GM23338 (cell line): ENCODE measurements around the gene NFIC. TPM values are rescaled to one million over a fixed set of nuclear protein-coding genes. Genes with fewer than 3 reads are reported as not detected.
A peak's percentile ranks its signal among the peaks of the same experiment; 100 is the strongest.
"Not testable (repeated sequence)": the region's sequence is repeated elsewhere in the genome, so short reads cannot be mapped to it uniquely, and the experiment has no call there.

Experiments used
- ATAC-seq: fragments of 200-7000 bp; cut with Tn5 transposase; 3 replicates; pipeline ENCODE4 v1.9.1; 2020
- DNase-seq: peaks from one replicate; pipeline ENCODE4 v3.0.0-alpha.2; 2015; ENCODE audit warnings: low spot score
- H2AFZ ChIP-seq: fragments of 200-600 bp; sonication (generic); 2 replicates; pipeline ENCODE4 v1.8.0; 2016; ENCODE audit warnings: antibody characterized with exemption, mild to moderate bottlenecking, moderate library complexity
- H3F3A ChIP-seq: fragments of 200-600 bp; sonication (generic); replicated peaks from 2 replicates; pipeline ENCODE4 v1.8.0; 2017; ENCODE audit warnings: antibody characterized with exemption, mixed run types, low read depth
- H3K27ac ChIP-seq: fragments of 200-600 bp; sonication (generic); 2 replicates; pipeline ENCODE4 v1.6.1; 2016; ENCODE audit warnings: low read depth
- H3K27me3 ChIP-seq: fragments of 200-600 bp; sonication (generic); 2 replicates; pipeline ENCODE4 v1.8.0; 2016; ENCODE audit warnings: mild to moderate bottlenecking, mixed run types, moderate library complexity; ENCODE audit not compliant: insufficient read depth
- H3K36me3 ChIP-seq: fragments of 200-600 bp; sonication (generic); 2 replicates; pipeline ENCODE4 v1.8.0; 2016; ENCODE audit warnings: mild to moderate bottlenecking; ENCODE audit not compliant: insufficient read depth
- H3K4me1 ChIP-seq: fragments of 200-600 bp; sonication (generic); 2 replicates; pipeline ENCODE4 v1.8.0; 2016; ENCODE audit warnings: mild to moderate bottlenecking, moderate library complexity; ENCODE audit not compliant: insufficient read depth
- H3K4me2 ChIP-seq: fragments of 200-600 bp; sonication (generic); 2 replicates; pipeline ENCODE4 v1.7.1; 2017; ENCODE audit warnings: mixed run types
- H3K4me3 ChIP-seq: fragments of 200-600 bp; sonication (generic); 2 replicates; pipeline ENCODE4 v1.6.1; 2016; ENCODE audit warnings: mixed run types
- H3K79me2 ChIP-seq: fragments of 200-600 bp; sonication (generic); replicated peaks from 2 replicates; pipeline ENCODE4 v1.8.0; 2017; ENCODE audit warnings: mild to moderate bottlenecking; ENCODE audit not compliant: insufficient read depth
- H3K9me2 ChIP-seq: fragments of 200-600 bp; sonication (generic); 2 replicates; pipeline ENCODE4 v1.8.0; 2017; ENCODE audit not compliant: insufficient read depth
- H4K20me1 ChIP-seq: fragments of 200-600 bp; sonication (generic); replicated peaks from 2 replicates; pipeline ENCODE4 v1.8.0; 2017; ENCODE audit warnings: mild to moderate bottlenecking; ENCODE audit not compliant: insufficient read depth
- H3K27ac Mint-ChIP-seq: 2 replicates; pipeline ENCODE4 v1.8.0; 2020; ENCODE audit warnings: inconsistent platforms, mild to moderate bottlenecking, moderate library complexity, mixed read lengths
- H3K27me3 Mint-ChIP-seq: 3 replicates; pipeline ENCODE4 v1.8.0; 2022; ENCODE audit warnings: low read depth, mild to moderate bottlenecking, moderate library complexity, mixed read lengths, inconsistent platforms; ENCODE audit not compliant: insufficient read depth, poor library complexity
- H3K36me3 Mint-ChIP-seq: 3 replicates; pipeline ENCODE4 v1.8.0; 2021; ENCODE audit warnings: low read depth, mild to moderate bottlenecking, inconsistent platforms, moderate library complexity, mixed read lengths
- H3K4me1 Mint-ChIP-seq: 3 replicates; pipeline ENCODE4 v1.8.0; 2020; ENCODE audit warnings: mild to moderate bottlenecking, inconsistent platforms, mixed read lengths
- H3K4me3 Mint-ChIP-seq: 3 replicates; pipeline ENCODE4 v1.8.0; 2021; ENCODE audit warnings: moderate library complexity, mild to moderate bottlenecking, inconsistent platforms, mixed read lengths
- H3K9me3 Mint-ChIP-seq: 3 replicates; pipeline ENCODE4 v1.8.0; 2020; ENCODE audit warnings: moderate library complexity, mild to moderate bottlenecking, inconsistent platforms, mixed read lengths
- EZH2phosphoT487 ChIP-seq: fragments of 200-600 bp; sonication (generic); IDR thresholded peaks from one replicate; pipeline ENCODE4 v1.8.1; 2018; ENCODE audit warnings: antibody characterized with exemption; ENCODE audit not compliant: unreplicated experiment
- JUNB ChIP-seq: IDR thresholded peaks from one replicate; pipeline ENCODE4 v1.6.1; 2016; ENCODE audit warnings: antibody characterized with exemption; ENCODE audit not compliant: unreplicated experiment
- ZNF331 ChIP-seq: fragments of 250-450 bp; sonication (Bioruptor Pico); IDR thresholded peaks from 2 replicates; pipeline ENCODE4 v1.5.0; 2020; ENCODE audit warnings: low read depth, mild to moderate bottlenecking, moderate library complexity
- polyA plus RNA-seq: library from polyadenylated mRNA; unstranded; fragments of >200 nt; fragmentation: Nextera tagmentation; extraction: Ambion mirVana; gene quantifications from 2 replicates; pipeline ENCODE4 v1.2.1, GENCODE V29; 2016
- total RNA-seq: library from RNA; depleted of rRNA; stranded (reverse); fragments of >200 nt; shearing (Covaris generic); gene quantifications from 2 replicates; pipeline ENCODE4 v1.2.3, GENCODE V29; 2014
- TF ChIP-seq, protein P1 (sequence below): IDR thresholded peaks from one replicate; pipeline ENCODE4 v1.6.1; 2018; ENCODE audit warnings: antibody characterized with exemption; ENCODE audit not compliant: unreplicated experiment
- TF ChIP-seq, protein P2 (sequence below): IDR thresholded peaks from 2 replicates; pipeline ENCODE4 v1.6.1; 2016; ENCODE audit warnings: antibody characterized with exemption
- TF ChIP-seq, protein P3 (sequence below): fragments of 250-450 bp; sonication (Bioruptor Pico); IDR thresholded peaks from 2 replicates; pipeline ENCODE4 v1.5.0; 2020; ENCODE audit warnings: mild to moderate bottlenecking, moderate library complexity

NFIC gene
- total and polyA plus RNA-seq, 2 experiments from 2014 or later, result 1.3 to 5.3 TPM

- TF ChIP-seq, protein P1, sequence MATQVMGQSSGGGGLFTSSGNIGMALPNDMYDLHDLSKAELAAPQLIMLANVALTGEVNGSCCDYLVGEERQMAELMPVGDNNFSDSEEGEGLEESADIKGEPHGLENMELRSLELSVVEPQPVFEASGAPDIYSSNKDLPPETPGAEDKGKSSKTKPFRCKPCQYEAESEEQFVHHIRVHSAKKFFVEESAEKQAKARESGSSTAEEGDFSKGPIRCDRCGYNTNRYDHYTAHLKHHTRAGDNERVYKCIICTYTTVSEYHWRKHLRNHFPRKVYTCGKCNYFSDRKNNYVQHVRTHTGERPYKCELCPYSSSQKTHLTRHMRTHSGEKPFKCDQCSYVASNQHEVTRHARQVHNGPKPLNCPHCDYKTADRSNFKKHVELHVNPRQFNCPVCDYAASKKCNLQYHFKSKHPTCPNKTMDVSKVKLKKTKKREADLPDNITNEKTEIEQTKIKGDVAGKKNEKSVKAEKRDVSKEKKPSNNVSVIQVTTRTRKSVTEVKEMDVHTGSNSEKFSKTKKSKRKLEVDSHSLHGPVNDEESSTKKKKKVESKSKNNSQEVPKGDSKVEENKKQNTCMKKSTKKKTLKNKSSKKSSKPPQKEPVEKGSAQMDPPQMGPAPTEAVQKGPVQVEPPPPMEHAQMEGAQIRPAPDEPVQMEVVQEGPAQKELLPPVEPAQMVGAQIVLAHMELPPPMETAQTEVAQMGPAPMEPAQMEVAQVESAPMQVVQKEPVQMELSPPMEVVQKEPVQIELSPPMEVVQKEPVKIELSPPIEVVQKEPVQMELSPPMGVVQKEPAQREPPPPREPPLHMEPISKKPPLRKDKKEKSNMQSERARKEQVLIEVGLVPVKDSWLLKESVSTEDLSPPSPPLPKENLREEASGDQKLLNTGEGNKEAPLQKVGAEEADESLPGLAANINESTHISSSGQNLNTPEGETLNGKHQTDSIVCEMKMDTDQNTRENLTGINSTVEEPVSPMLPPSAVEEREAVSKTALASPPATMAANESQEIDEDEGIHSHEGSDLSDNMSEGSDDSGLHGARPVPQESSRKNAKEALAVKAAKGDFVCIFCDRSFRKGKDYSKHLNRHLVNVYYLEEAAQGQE, result no peak
- TF ChIP-seq JUNB, result no peak
Measured at GRCh38 chr19:3507371-3508120, 141.2 kb downstream of the NFIC start (continued).

- not testable (repeated sequence) for H3K9me2 ChIP-seq, H4K20me1 ChIP-seq, H3K27ac ChIP-seq, DNase-seq, ATAC-seq, H3K36me3 ChIP-seq, H2AFZ ChIP-seq, H3K27ac Mint-ChIP-seq, H3K9me3 Mint-ChIP-seq, H3K27me3 ChIP-seq, H3F3A ChIP-seq
- peak overlapping the region; percentile 97; the same call in 1 of the 2 replicates for H3K4me2 ChIP-seq
- H3K4me1 ChIP-seq, result peaks cover 15% of the 10 kb centered on the region
- Mint-ChIP-seq H3K4me3 (peak overlapping the region; percentile 82), H3K4me1 (peaks cover 14% of the 10 kb centered on the region), H3K36me3 (peaks cover 11% of the 10 kb centered on the region; the same call in 2 of the 3 replicates), H3K27me3 (peaks cover 27% of the 10 kb centered on the region)
- H3K79me2 ChIP-seq, result peaks cover 39% of the 10 kb centered on the region
- H3K4me3 ChIP-seq, result peak overlapping the region; percentile 86
Measured at GRCh38 chr19:3508121-3508661, 141.8 kb downstream of the NFIC start.

GRCh38 chr19:3508771-3509535 lies 142.6 kb downstream of the NFIC start:
- peaks cover 15% of the 10 kb centered on the region for H3K4me1 ChIP-seq
- peaks cover 43% of the 10 kb centered on the region for H3K79me2 ChIP-seq
- DNase-seq, result no peak
- H3K4me1 Mint-ChIP-seq, result peaks cover 14% of the 10 kb centered on the region
- H3K27me3 Mint-ChIP-seq, result peaks cover 27% of the 10 kb centered on the region
- H4K20me1 ChIP-seq, result peaks cover 7% of the 10 kb centered on the region; the same call in 1 of the 2 replicates
- no peaks in the 10 kb centered on the region for H3F3A ChIP-seq
- H3K4me3 ChIP-seq, result no peak overlapping the region
- no peak overlapping the region for H3K27ac Mint-ChIP-seq
- H3K4me3 Mint-ChIP-seq, result peak overlapping the region; percentile 30; the same call in 1 of the 3 replicates
- no peaks in the 10 kb centered on the region for H3K9me3 Mint-ChIP-seq
- H3K27ac ChIP-seq, result no peak overlapping the region
- no peaks in the 10 kb centered on the region for H3K27me3 ChIP-seq
- H3K4me2 ChIP-seq, result no peak overlapping the region
- no peaks in the 10 kb centered on the region for H3K9me2 ChIP-seq
- no peak overlapping the region for H2AFZ ChIP-seq
- H3K36me3 ChIP-seq, result no peaks in the 10 kb centered on the region
- peaks cover 11% of the 10 kb centered on the region; the same call in 2 of the 3 replicates for H3K36me3 Mint-ChIP-seq
- ATAC-seq, result no peak
- TF ChIP-seq ZNF331 (CRISPR knock-in tag) (no peak), EZH2phosphoT487 (no peak)
- TF ChIP-seq, protein P2, sequence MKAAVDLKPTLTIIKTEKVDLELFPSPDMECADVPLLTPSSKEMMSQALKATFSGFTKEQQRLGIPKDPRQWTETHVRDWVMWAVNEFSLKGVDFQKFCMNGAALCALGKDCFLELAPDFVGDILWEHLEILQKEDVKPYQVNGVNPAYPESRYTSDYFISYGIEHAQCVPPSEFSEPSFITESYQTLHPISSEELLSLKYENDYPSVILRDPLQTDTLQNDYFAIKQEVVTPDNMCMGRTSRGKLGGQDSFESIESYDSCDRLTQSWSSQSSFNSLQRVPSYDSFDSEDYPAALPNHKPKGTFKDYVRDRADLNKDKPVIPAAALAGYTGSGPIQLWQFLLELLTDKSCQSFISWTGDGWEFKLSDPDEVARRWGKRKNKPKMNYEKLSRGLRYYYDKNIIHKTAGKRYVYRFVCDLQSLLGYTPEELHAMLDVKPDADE, result no peak
- TF ChIP-seq, protein P3, sequence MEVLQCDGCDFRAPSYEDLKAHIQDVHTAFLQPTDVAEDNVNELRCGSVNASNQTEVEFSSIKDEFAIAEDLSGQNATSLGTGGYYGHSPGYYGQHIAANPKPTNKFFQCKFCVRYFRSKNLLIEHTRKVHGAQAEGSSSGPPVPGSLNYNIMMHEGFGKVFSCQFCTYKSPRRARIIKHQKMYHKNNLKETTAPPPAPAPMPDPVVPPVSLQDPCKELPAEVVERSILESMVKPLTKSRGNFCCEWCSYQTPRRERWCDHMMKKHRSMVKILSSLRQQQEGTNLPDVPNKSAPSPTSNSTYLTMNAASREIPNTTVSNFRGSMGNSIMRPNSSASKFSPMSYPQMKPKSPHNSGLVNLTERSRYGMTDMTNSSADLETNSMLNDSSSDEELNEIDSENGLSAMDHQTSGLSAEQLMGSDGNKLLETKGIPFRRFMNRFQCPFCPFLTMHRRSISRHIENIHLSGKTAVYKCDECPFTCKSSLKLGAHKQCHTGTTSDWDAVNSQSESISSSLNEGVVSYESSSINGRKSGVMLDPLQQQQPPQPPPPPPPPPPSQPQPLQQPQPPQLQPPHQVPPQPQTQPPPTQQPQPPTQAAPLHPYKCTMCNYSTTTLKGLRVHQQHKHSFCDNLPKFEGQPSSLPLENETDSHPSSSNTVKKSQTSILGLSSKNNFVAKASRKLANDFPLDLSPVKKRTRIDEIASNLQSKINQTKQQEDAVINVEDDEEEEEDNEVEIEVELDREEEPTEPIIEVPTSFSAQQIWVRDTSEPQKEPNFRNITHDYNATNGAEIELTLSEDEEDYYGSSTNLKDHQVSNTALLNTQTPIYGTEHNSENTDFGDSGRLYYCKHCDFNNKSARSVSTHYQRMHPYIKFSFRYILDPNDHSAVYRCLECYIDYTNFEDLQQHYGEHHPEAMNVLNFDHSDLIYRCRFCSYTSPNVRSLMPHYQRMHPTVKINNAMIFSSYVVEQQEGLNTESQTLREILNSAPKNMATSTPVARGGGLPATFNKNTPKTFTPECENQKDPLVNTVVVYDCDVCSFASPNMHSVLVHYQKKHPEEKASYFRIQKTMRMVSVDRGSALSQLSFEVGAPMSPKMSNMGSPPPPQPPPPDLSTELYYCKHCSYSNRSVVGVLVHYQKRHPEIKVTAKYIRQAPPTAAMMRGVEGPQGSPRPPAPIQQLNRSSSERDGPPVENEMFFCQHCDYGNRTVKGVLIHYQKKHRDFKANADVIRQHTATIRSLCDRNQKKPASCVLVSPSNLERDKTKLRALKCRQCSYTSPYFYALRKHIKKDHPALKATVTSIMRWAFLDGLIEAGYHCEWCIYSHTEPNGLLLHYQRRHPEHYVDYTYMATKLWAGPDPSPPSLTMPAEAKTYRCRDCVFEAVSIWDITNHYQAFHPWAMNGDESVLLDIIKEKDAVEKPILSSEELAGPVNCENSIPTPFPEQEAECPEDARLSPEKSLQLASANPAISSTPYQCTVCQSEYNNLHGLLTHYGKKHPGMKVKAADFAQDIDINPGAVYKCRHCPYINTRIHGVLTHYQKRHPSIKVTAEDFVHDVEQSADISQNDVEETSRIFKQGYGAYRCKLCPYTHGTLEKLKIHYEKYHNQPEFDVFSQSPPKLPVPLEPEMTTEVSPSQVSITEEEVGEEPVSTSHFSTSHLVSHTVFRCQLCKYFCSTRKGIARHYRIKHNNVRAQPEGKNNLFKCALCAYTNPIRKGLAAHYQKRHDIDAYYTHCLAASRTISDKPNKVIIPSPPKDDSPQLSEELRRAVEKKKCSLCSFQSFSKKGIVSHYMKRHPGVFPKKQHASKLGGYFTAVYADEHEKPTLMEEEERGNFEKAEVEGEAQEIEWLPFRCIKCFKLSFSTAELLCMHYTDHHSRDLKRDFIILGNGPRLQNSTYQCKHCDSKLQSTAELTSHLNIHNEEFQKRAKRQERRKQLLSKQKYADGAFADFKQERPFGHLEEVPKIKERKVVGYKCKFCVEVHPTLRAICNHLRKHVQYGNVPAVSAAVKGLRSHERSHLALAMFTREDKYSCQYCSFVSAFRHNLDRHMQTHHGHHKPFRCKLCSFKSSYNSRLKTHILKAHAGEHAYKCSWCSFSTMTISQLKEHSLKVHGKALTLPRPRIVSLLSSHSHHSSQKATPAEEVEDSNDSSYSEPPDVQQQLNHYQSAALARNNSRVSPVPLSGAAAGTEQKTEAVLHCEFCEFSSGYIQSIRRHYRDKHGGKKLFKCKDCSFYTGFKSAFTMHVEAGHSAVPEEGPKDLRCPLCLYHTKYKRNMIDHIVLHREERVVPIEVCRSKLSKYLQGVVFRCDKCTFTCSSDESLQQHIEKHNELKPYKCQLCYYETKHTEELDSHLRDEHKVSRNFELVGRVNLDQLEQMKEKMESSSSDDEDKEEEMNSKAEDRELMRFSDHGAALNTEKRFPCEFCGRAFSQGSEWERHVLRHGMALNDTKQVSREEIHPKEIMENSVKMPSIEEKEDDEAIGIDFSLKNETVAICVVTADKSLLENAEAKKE, result no peak
